ENCODE data around the gene RPL36.

RPL36 gene

GRCh38 chr19:5707576-5708575, 17.8 kb downstream of the RPL36 start:
- peaks cover 23% of the 10 kb centered on the region for H3K36me3 ChIP-seq (replicated peaks; ENCODE audit: insufficient read depth, low read length)

GRCh38 chr19:5711025-5711424, 20.9 kb downstream of the RPL36 start:
- Histone ChIP-seq H3K9me2 (replicated peaks; ENCODE audit: insufficient read depth, low read length) (no peaks in the 10 kb centered on the region), H3K27me3 (replicated peaks; ENCODE audit: insufficient read depth, low read length) (no peaks in the 10 kb centered on the region), H3K27ac (ENCODE audit: low read length) (no peak overlapping the region), H3K4me1 (ENCODE audit: low read length) (no peaks in the 10 kb centered on the region), H3K4me3 (ENCODE audit: low read length) (no peak overlapping the region), H3K9ac (ENCODE audit: low read length) (no peak overlapping the region), H4K20me1 (ENCODE audit: insufficient read depth, low read length) (no peaks in the 10 kb centered on the region; the same call in 1 of the 2 replicates), H3K9me3 (replicated peaks; ENCODE audit: insufficient read depth, low read length) (no peaks in the 10 kb centered on the region), H2AFZ (ENCODE audit: low read length) (no peak overlapping the region), H3F3A (ENCODE audit: insufficient read depth, low read length) (no peaks in the 10 kb centered on the region), H3K36me3 (replicated peaks; ENCODE audit: insufficient read depth, low read length) (peaks cover 17% of the 10 kb centered on the region), H3K79me2 (ENCODE audit: low read length) (peaks cover 64% of the 10 kb centered on the region), H3K4me2 (ENCODE audit: low read depth, low read length) (no peak overlapping the region)
- TF ChIP-seq CTCF (IDR thresholded peaks at IDR 0.05; ENCODE audit: low read length) (no peak), EZH2phosphoT487 (IDR thresholded peaks at IDR 0.05; ENCODE audit: low read length) (no peak), EZH2 (optimal IDR thresholded peaks at IDR 0.05; ENCODE audit: low read depth, low read length) (no peak)
- DNase-seq: no peak

More at GRCh38 chr19:5707576-5708575, 17.8 kb downstream of the RPL36 start:
- DNase-seq: no peak
- TF ChIP-seq CTCF (IDR thresholded peaks at IDR 0.05; ENCODE audit: low read length): no peak
- no peak for TF ChIP-seq EZH2phosphoT487 (IDR thresholded peaks at IDR 0.05; ENCODE audit: low read length)
- TF ChIP-seq EZH2 (optimal IDR thresholded peaks at IDR 0.05; ENCODE audit: low read depth, low read length): no peak
- no peak overlapping the region for H3K9ac ChIP-seq (ENCODE audit: low read length)
- H3K27ac ChIP-seq (ENCODE audit: low read length): no peak overlapping the region
- H3K4me1 ChIP-seq (ENCODE audit: low read length): no peaks in the 10 kb centered on the region
- H3K9me3 ChIP-seq (replicated peaks; ENCODE audit: insufficient read depth, low read length): no peaks in the 10 kb centered on the region
- peaks cover 67% of the 10 kb centered on the region for H3K79me2 ChIP-seq (ENCODE audit: low read length)
- no peak overlapping the region for H3K4me3 ChIP-seq (ENCODE audit: low read length)
- no peaks in the 10 kb centered on the region for H3F3A ChIP-seq (ENCODE audit: insufficient read depth, low read length)
- H3K9me2 ChIP-seq (replicated peaks; ENCODE audit: insufficient read depth, low read length): no peaks in the 10 kb centered on the region
- no peak overlapping the region for H3K4me2 ChIP-seq (ENCODE audit: low read depth, low read length)
- no peak overlapping the region for H2AFZ ChIP-seq (ENCODE audit: low read length)
- no peaks in the 10 kb centered on the region for H4K20me1 ChIP-seq (ENCODE audit: insufficient read depth, low read length)
- H3K27me3 ChIP-seq (replicated peaks; ENCODE audit: insufficient read depth, low read length): no peaks in the 10 kb centered on the region

- no peaks in the 10 kb centered on the region for H3K9me2 ChIP-seq (replicated peaks; ENCODE audit: insufficient read depth, low read length)
- no peak overlapping the region for H3K4me2 ChIP-seq (ENCODE audit: low read depth, low read length)
- H2AFZ ChIP-seq (ENCODE audit: low read length): no peak overlapping the region
- H3K36me3 ChIP-seq (replicated peaks; ENCODE audit: insufficient read depth, low read length): peaks cover 17% of the 10 kb centered on the region
- no peaks in the 10 kb centered on the region for H3K4me1 ChIP-seq (ENCODE audit: low read length)
- H3K27ac ChIP-seq (ENCODE audit: low read length): no peak overlapping the region
- no peak overlapping the region for H3K4me3 ChIP-seq (ENCODE audit: low read length)
- no peak overlapping the region for H3K9ac ChIP-seq (ENCODE audit: low read length)
- no peaks in the 10 kb centered on the region; the same call in 1 of the 2 replicates for H4K20me1 ChIP-seq (ENCODE audit: insufficient read depth, low read length)
- peaks cover 66% of the 10 kb centered on the region for H3K79me2 ChIP-seq (ENCODE audit: low read length)
- H3F3A ChIP-seq (ENCODE audit: insufficient read depth, low read length): no peaks in the 10 kb centered on the region
- TF ChIP-seq CTCF (IDR thresholded peaks at IDR 0.05; ENCODE audit: low read length): no peak
- no peak for TF ChIP-seq EZH2phosphoT487 (IDR thresholded peaks at IDR 0.05; ENCODE audit: low read length)
- TF ChIP-seq EZH2 (optimal IDR thresholded peaks at IDR 0.05; ENCODE audit: low read depth, low read length): no peak
- DNase-seq: no peak
- H3K9me3 ChIP-seq (replicated peaks; ENCODE audit: insufficient read depth, low read length): no peaks in the 10 kb centered on the region
- H3K27me3 ChIP-seq (replicated peaks; ENCODE audit: insufficient read depth, low read length): no peaks in the 10 kb centered on the region
Measured at GRCh38 chr19:5711713-5712161, 21.6 kb downstream of the RPL36 start.
